H1 (cell line): ENCODE data around the gene FGF21. TPM values are rescaled to one million over a fixed set of nuclear protein-coding genes. Genes with fewer than 3 reads are reported as not detected.

Experiments
- ATF3 ChIP-seq: IDR thresholded peaks from 2 replicates; pipeline ENCODE4 v1.6.1; 2011; ENCODE audit warnings: low read depth, mild to moderate bottlenecking, low read length; ENCODE audit not compliant: insufficient read depth
- BCL11A ChIP-seq, 2 experiments: IDR thresholded peaks; one replicate each; pipeline ENCODE4 v1.6.1; 2011; ENCODE audit warnings: low read depth in 2 of 2, low read length in 2 of 2, mild to moderate bottlenecking in 2 of 2
- CREB1 ChIP-seq: IDR thresholded peaks from 2 replicates; pipeline ENCODE4 v1.6.1; 2012; ENCODE audit warnings: inconsistent platforms
- CTCF ChIP-seq, 3 experiments: IDR thresholded peaks; 1 replicate in 2 of 3; 2 replicates in 1 of 3; pipeline versions ENCODE4 v1.5.1 to v1.6.1; 2011; ENCODE audit warnings: low read length in 3 of 3, mild to moderate bottlenecking in 3 of 3, inconsistent platforms in 2 of 3, low read depth in 1 of 3, moderate library complexity in 1 of 3; ENCODE audit not compliant: insufficient read depth in 1 of 3; ENCODE audit errors: control extremely low read depth in 1 of 3
- EGR1 ChIP-seq: IDR thresholded peaks from 2 replicates; pipeline ENCODE4 v1.6.1; 2011; ENCODE audit warnings: low read depth, low read length, borderline replicate concordance
- EP300 ChIP-seq, 2 experiments: IDR thresholded peaks; 1 replicate in 1 of 2; 2 replicates in 1 of 2; pipeline ENCODE4 v1.6.1; 2011 to 2012; ENCODE audit warnings: low read depth in 2 of 2, low read length in 2 of 2, mild to moderate bottlenecking in 2 of 2, borderline replicate concordance in 1 of 2, inconsistent platforms in 1 of 2, moderate library complexity in 1 of 2
- FOSL1 ChIP-seq: IDR thresholded peaks from 2 replicates; pipeline ENCODE4 v1.6.1; 2011; ENCODE audit warnings: mild to moderate bottlenecking, low read depth, low read length, moderate library complexity; ENCODE audit not compliant: insufficient read depth
- GABPA ChIP-seq: IDR thresholded peaks from 2 replicates; pipeline ENCODE4 v1.6.1; 2011; ENCODE audit warnings: mild to moderate bottlenecking, low read length, moderate library complexity, borderline replicate concordance; ENCODE audit not compliant: insufficient read depth
- JUN ChIP-seq: IDR thresholded peaks from 2 replicates; pipeline ENCODE4 v1.6.1; 2011; ENCODE audit warnings: low read depth, mild to moderate bottlenecking, improper control_type of control experiment, low read length
- KDM5A ChIP-seq: fragments of 200-600 bp; IDR thresholded peaks from 2 replicates; pipeline ENCODE4 v1.7.1; 2012; ENCODE audit warnings: mild to moderate bottlenecking, low read length, inconsistent platforms, mixed read lengths
- RFX5 ChIP-seq: IDR thresholded peaks from 2 replicates; pipeline ENCODE4 v1.6.1; 2011; ENCODE audit warnings: low read depth, low read length, improper control_type of control experiment, borderline replicate concordance
- RXRA ChIP-seq: IDR thresholded peaks from 2 replicates; pipeline ENCODE4 v1.6.1; 2011; ENCODE audit warnings: low read depth, mild to moderate bottlenecking, low read length, moderate library complexity; ENCODE audit not compliant: insufficient read depth
- SIX5 ChIP-seq: IDR thresholded peaks from 2 replicates; pipeline ENCODE4 v1.6.1; 2011; ENCODE audit warnings: mild to moderate bottlenecking, low read depth, low read length
- SP1 ChIP-seq: IDR thresholded peaks from 2 replicates; pipeline ENCODE4 v1.6.1; 2011; ENCODE audit warnings: low read depth, low read length
- TBP ChIP-seq: IDR thresholded peaks from 2 replicates; pipeline ENCODE4 v1.6.1; 2011; ENCODE audit warnings: low read depth, low read length, improper control_type of control experiment
- TEAD4 ChIP-seq: IDR thresholded peaks from 2 replicates; pipeline ENCODE4 v1.6.1; 2012; ENCODE audit warnings: low read depth, low read length, inconsistent platforms, mixed read lengths
- polyA plus RNA-seq, 7 experiments: library from polyadenylated mRNA; depleted of rRNA in 3 of 7; stranded (reverse) in 5 of 7; unstranded in 2 of 7; fragments of >200 nt in 5 of 7; fragments of 200-250 nt in 2 of 7; gene quantifications; 1 replicate in 5 of 7; 2 replicates in 1 of 7; 4 replicates in 1 of 7; pipeline versions ENCODE4 v1.2.1 to v1.2.3, GENCODE V29; 2011 to 2013; ENCODE audit warnings: missing spikeins in 2 of 7, mixed read lengths in 2 of 7
- total RNA-seq: library from RNA; stranded (reverse); fragmentation: NEBNext Ultra II Directional; extraction: Animal tissue kit (Norgen Biotek cat#: 25700); gene quantifications from 2 replicates; pipeline ENCODE4 v1.2.1, GENCODE V29; 2021

FGF21 gene
- total and polyA plus RNA-seq, 2 of the 8 experiments (the other 6 are each of a cell fraction or from before 2014, with no cell fraction given) = 0.48 to 0.80 TPM

GRCh38 chr19:48741129-48741999 lies 14.0 kb upstream of the FGF21 start (continued):
- 0 out of 2 replicates have a peak, but pooled peaks have one; percentile 42 for TF ChIP-seq SP1
- no peak for TF ChIP-seq ATF3
- TF ChIP-seq SIX5 = no peak
- TF ChIP-seq GABPA = no peak; the same call in 1 of the 2 replicates
- TF ChIP-seq RXRA = no peak
- TF ChIP-seq BCL11A (IDR thresholded peaks at IDR 0.05; ENCODE audit: low read depth in 2 of 2, low read length in 2 of 2) = no peak
- TF ChIP-seq KDM5A = no peak
- TF ChIP-seq EGR1 = no peak
- TF ChIP-seq CTCF (IDR thresholded peaks at IDR 0.05; ENCODE audit: control extremely low read depth in 1 of 3, insufficient read depth in 1 of 3, low read depth in 1 of 3, low read length in 3 of 3) = peak in 1 of 3 experiments; percentile 6; a peak in 1 of 4 replicates
- TF ChIP-seq FOSL1 = no peak
- TF ChIP-seq CREB1 = peak; percentile 31; the same call in 1 of the 2 replicates
- TF ChIP-seq EP300 (IDR thresholded peaks at IDR 0.05; ENCODE audit: borderline replicate concordance in 1 of 2, low read depth in 2 of 2, low read length in 2 of 2) = no peak
- no peak for TF ChIP-seq JUN
- TF ChIP-seq RFX5 = no peak
- peak; percentile 26 for TF ChIP-seq TBP
- no peak for TF ChIP-seq TEAD4
- TF ChIP-seq, all 59 proteins: peak for 5
